Measurements from ENCODE around the gene HOXD1. TPM values are rescaled to one million over a fixed set of nuclear protein-coding genes. Genes with fewer than 3 reads are reported as not detected.

HOXD1 gene
- total RNA-seq (under 1 TPM; 0.08 to 0.29 (median 0.18) TPM), polyA plus RNA-seq (under 1 TPM; 0.19 to 0.28 TPM)

GRCh38 chr2:176187899-176188773 lies at the start of gene HOXD1:
Gene HOXD1 (plus strand): TSS chr2:176188668. CDS start chr2:176188802, 134 bp downstream.
- peaks cover 0 to 43% (median 9%) of the 10 kb centered on the region in 4 donors for H3K27me3 ChIP-seq
- intact Hi-C loops (cut with DNase I) = no loop called here
- no peak for FAIRE-seq
- H3K4me3 ChIP-seq = peak within 1 kb of the TSS; percentile 22 to 62 (median 34)
- DNase-seq = peak in 4 of 6 donors; percentile 24 to 76 (median 52)
- TF ChIP-seq CTCF (IDR thresholded peaks at IDR 0.05) = no peak
- H3K36me3 ChIP-seq = no peaks in the 10 kb centered on the region
- WGBS, 2 donors = 2 to 4% methylated on average over 68 of the region's 68 CpGs
- H3K27ac ChIP-seq = no peak within 1 kb of the TSS
- H3K4me1 ChIP-seq = peaks cover 3 to 21% (median 7%) of the 10 kb centered on the region in 3 donors
- H3K9me3 ChIP-seq = no peaks in the 10 kb centered on the region
- ATAC-seq = peak; percentile 72 to 88 (median 80)

GRCh38 chr2:176138923-176139660 lies 49.4 kb upstream of the HOXD1 start:
- Histone ChIP-seq H3K27me3 (peaks cover 0 to 62% (median 15%) of the 10 kb centered on the region in 4 donors), H3K4me3 (no peak overlapping the region), H3K36me3 (no peaks in the 10 kb centered on the region), H3K4me1 (peaks cover 0 to 6% (median 0%) of the 10 kb centered on the region in 3 donors), H3K9me3 (no peaks in the 10 kb centered on the region), H3K27ac (peak overlapping the region in 1 of 4 donors; percentile 28)
- intact Hi-C loops (cut with DNase I) = loop anchor here (5.0 to 10.0 kb wide), 3 partner anchors 316 to 503 kb away; no protein-coding TSS in a partner anchor
- no peak for ATAC-seq
- WGBS, 2 donors = 15% methylated on average over 28 of the region's 28 CpGs
- TF ChIP-seq CTCF (IDR thresholded peaks at IDR 0.05) = no peak
- no peak for FAIRE-seq
- DNase-seq = no peak

- DNase-seq (no peak), ATAC-seq (peak in 2 of 4 donors; percentile 3 to 14), FAIRE-seq (no peak)
- intact Hi-C loops (cut with DNase I) = loop anchor here (5.0 to 10.0 kb wide), 6 partner anchors 312 to 505 kb away; no protein-coding TSS in a partner anchor
- Histone ChIP-seq H3K27ac (no peak overlapping the region), H3K27me3 (peaks cover 0 to 57% (median 12%) of the 10 kb centered on the region in 4 donors), H3K9me3 (no peaks in the 10 kb centered on the region), H3K4me1 (peaks cover 0 to 6% (median 0%) of the 10 kb centered on the region in 3 donors), H3K4me3 (peak overlapping the region in 2 of 4 donors; percentile 33 to 46), H3K36me3 (no peaks in the 10 kb centered on the region)
- 13 to 15% methylated on average over 39 to 41 of the region's 41 CpGs for WGBS, 2 donors
- TF ChIP-seq CTCF (IDR thresholded peaks at IDR 0.05) = no peak
Measured at GRCh38 chr2:176139661-176140512, 48.6 kb upstream of the HOXD1 start.

- FAIRE-seq = no peak
- 9 to 10% methylated on average over 37 to 48 of the region's 48 CpGs for WGBS, 2 donors
- DNase-seq = peak; percentile 42 to 89 (median 68)
- ATAC-seq = peak; percentile 84 to 97 (median 96)
- intact Hi-C loops (cut with DNase I) = loop anchor here (5.0 to 10.0 kb wide), 3 partner anchors 312 to 504 kb away; no protein-coding TSS in a partner anchor
- H3K9me3 ChIP-seq = no peaks in the 10 kb centered on the region
- peaks cover 0 to 6% (median 0%) of the 10 kb centered on the region in 3 donors for H3K4me1 ChIP-seq
- H3K4me3 ChIP-seq = peak overlapping the region in 2 of 4 donors; percentile 33 to 46
- H3K27ac ChIP-seq = no peak overlapping the region
- no peaks in the 10 kb centered on the region for H3K36me3 ChIP-seq
- H3K27me3 ChIP-seq = peaks cover 0 to 61% (median 12%) of the 10 kb centered on the region in 4 donors
- peak; percentile 68 to 86 (median 76) for TF ChIP-seq CTCF (IDR thresholded peaks at IDR 0.05)
Measured at GRCh38 chr2:176140513-176141317, 47.8 kb upstream of the HOXD1 start.

Data from pancreas (tissue), 10 donors.